ENCODE measurements around the gene MAML1.
A peak's percentile ranks its signal among the peaks of the same experiment; 100 is the strongest.
"Not testable (repeated sequence)": the region's sequence is repeated elsewhere in the genome, so short reads cannot be mapped to it uniquely, and the experiment has no call there.

The MAML1 gene, protein sequence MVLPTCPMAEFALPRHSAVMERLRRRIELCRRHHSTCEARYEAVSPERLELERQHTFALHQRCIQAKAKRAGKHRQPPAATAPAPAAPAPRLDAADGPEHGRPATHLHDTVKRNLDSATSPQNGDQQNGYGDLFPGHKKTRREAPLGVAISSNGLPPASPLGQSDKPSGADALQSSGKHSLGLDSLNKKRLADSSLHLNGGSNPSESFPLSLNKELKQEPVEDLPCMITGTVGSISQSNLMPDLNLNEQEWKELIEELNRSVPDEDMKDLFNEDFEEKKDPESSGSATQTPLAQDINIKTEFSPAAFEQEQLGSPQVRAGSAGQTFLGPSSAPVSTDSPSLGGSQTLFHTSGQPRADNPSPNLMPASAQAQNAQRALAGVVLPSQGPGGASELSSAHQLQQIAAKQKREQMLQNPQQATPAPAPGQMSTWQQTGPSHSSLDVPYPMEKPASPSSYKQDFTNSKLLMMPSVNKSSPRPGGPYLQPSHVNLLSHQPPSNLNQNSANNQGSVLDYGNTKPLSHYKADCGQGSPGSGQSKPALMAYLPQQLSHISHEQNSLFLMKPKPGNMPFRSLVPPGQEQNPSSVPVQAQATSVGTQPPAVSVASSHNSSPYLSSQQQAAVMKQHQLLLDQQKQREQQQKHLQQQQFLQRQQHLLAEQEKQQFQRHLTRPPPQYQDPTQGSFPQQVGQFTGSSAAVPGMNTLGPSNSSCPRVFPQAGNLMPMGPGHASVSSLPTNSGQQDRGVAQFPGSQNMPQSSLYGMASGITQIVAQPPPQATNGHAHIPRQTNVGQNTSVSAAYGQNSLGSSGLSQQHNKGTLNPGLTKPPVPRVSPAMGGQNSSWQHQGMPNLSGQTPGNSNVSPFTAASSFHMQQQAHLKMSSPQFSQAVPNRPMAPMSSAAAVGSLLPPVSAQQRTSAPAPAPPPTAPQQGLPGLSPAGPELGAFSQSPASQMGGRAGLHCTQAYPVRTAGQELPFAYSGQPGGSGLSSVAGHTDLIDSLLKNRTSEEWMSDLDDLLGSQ

DNA sequence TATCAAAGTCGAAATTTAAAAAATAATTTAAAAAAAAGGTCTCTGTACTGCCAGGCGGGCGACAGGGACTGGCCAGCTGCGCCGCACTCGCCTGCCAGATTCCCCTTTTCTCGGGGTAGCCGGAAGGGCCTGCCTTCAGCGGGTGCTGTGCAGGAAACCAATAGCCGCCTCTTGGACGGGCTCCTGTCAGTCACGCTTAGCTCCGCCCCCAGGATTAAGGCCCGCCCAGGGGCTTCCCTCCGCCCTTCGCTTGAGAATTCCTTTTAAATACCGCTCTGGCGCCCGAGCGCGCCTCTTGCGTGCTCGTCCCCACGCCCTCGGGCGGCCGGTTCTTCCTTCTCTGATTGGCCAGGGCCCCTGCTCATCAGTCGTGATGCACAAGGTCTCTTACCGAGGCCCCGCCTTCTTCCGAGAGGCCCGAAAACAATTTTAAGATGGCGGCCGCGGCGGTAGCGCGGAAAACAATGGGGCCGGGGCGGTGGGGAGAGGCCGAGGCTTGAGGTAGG lies at the start of gene MAML1:
TSS of gene MAML1 (plus strand) at position 411 of the 506 bp plus-strand sequence. CDS start 291 bp downstream, outside the sequence.
- DNase-seq, result peak; percentile 100

GRCh38 chr5:179689212-179689611 lies 43.4 kb upstream of the MAML1 start:
- not testable (repeated sequence) for DNase-seq

GRCh38 chr5:179694561-179694960 lies 38.1 kb upstream of the MAML1 start:
- no peak for DNase-seq

DNA sequence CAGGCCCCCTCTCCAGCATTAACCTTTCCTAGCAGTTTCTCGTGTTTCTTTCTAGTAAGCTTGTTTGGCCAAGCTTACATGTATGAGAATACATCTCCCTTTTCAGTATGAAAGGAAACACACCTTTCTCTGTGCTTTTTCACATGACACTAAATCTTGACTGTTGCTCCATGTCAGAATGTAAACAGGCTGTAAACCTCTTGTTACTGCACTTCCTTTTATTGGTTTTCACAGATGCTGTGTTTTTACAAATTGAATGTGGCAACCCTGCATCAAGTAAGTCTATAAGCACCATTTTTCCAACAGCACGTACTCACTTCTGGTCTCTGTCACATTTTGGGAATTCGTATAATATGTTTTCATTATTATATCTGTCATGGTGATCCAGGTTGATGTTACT lies 36.0 kb upstream of the MAML1 start:
- no peak for DNase-seq

GRCh38 chr5:179697108-179697507 lies 35.5 kb upstream of the MAML1 start:
- no peak for DNase-seq

GRCh38 chr5:179697543-179697942 lies 35.1 kb upstream of the MAML1 start:
- not testable (repeated sequence) for DNase-seq

GRCh38 chr5:179697993-179698934 lies 34.4 kb upstream of the MAML1 start:
- peak; percentile 100 for DNase-seq

- DNase-seq, result no peak
Measured at GRCh38 chr5:179698935-179699615, 33.5 kb upstream of the MAML1 start, which contains the start of gene CANX. Gene CANX, plus strand, starts transcription at chr5:179698967. Its CDS starts 6,715 bp downstream, at chr5:179705682.

- peak; percentile 67 for DNase-seq
Measured at GRCh38 chr5:179699616-179700237, 32.9 kb upstream of the MAML1 start.

DNA sequence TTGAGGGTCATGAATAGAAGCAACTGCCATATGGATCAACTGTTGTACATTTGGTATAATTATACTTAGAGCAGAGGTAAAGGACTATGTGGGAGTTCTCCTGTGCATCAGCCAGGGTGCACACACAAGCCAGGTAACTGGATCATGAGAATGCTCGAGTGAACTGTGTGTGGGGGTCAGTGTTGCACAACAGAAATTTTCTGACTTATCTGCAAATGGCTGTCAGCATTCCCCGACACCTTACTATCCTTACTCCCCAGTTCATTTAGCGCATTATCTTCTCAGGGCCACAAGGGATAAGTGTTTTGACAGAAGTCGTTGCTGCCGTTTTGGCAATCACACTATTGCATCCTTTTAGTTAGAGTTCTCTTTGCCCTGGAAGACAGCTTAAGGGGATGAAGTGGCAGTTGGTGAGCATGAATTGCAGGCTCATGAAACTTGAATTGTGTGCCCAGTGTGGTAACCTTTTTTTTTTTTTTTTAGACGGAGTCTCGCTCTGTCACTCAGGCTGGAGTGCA lies 32.2 kb upstream of the MAML1 start:
- DNase-seq, result peak; percentile 29

- no peak for DNase-seq
Measured at GRCh38 chr5:179716286-179716685, 16.3 kb upstream of the MAML1 start.

GRCh38 chr5:179720222-179720621 lies 12.4 kb upstream of the MAML1 start:
- DNase-seq, result no peak

DNA sequence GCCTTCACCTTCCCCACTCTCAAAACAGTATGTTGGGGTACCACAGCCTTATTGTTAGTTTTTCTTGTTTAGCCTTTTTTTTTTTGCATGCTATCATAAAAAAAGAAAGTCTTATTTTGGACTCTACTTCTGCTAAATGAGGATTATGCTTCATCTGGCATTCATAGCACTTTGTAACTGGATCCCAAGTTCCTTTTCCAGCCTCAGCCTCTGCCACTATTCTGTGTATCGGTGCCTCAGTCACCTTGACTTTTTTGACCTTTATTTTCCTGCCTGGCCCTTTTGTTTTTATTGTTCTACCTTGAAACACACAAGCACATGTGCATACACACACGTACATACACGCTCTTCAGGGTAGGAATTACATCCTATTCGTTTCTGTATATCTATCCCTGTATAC lies 8.5 kb upstream of the MAML1 start:
- DNase-seq, result no peak

DNA sequence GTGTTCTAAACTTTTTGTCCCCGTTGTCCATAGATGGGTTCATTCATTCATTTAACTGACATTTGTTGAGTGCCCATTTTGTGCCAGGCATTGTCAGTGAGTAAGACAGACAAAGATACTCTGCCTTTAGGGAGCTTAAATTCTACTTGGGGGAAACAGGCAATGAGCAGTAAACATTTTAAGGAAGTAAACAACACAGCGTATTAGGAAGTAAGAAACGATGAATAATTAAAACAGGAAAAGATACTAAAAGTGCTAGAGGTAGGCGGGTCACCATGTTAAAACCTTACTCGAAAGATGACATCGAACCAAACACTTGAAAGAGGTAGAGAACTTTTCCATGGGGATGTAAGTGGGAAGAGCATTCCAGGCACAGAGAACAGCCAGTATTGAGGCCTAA lies 5.5 kb upstream of the MAML1 start:
- no peak for DNase-seq

DNA sequence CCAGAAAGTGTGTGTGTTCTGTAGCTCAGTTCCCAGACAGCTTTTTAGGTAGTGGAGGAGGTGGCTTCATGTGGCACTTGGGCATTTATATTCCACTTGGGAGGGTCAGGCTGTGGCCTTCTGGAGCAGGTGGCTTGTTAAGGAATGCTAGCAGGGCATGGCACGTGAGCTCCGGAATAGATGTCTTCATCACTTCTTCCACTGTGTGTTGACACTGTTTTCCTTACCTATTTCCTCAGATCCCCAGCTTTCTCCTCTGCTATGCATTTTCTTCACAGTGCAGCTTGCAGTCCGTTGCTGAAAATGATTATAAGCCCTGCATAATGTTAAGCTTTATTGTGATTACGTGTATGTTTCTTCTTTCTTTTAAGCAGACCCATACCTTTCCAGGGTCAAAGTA lies 3.3 kb upstream of the MAML1 start:
- DNase-seq, result no peak

DNA sequence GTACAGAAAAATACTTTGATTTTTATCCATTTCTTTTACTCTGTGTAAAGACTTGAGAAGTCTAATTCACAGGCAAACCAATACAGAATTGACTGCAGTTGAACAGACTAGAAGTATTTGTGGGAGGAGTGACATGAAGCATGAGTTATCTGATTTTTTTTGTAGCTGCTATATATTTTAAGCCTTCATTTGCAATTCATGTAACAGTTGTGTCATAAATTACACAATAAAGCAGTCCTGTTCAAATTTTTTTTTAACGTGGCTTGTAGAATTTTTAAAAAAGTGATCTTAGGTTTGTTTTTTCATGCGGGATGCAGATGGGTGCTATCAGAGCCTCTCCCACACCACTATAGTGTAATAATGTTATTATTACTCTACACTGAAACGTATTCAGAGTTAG lies 2.9 kb upstream of the MAML1 start:
- no peak for DNase-seq

- no peak for DNase-seq
Measured at GRCh38 chr5:179730356-179730755, 2.3 kb upstream of the MAML1 start.

DNA sequence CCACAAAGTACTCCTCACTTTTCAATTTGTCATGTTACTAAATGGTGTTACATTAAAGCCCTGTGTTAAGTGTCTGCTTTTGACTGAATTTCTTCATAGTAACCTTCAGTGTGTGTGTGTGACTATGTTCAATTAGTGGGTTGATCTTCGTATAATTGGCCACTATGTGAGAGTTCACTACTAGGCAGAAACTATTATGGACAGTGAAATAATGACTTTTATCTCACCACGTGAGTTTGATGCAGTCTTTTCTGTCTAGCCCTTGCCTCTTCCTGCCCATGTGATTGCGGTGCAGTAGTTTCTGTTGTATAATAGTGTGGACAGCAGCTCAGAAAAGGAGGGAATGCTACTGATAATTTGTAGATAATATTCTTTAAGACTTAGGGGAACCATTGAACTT lies 1.8 kb upstream of the MAML1 start:
- DNase-seq, result no peak

DNA sequence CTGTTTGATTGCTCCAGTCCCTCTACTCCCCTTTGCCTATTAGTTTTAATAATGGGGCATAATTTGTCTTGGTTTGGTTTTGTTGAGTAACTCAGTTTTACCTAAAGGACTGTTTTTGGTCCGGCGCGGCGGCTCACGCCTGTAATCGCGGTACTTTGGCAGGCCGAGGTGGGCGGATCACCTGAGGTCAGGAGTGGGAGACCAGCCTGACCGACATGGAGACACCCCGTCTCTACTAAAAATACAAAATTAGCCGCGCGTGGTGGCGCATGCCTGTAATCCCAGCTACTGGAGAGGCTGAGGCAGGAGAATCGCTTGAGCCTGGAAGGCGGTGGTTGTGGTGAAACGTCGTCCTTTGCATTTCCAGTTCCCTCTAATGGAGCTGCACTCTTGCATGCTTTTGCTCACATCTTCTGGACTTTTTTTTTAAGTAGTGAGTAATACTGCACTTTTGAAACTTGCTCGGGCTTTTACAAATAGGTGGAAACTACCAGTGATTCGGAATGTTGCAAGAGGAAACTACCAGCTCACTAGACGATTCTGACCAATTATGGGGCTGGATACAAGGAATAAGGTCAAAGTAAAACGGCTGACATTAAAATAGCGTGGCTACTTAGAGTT lies 721 bp upstream of the MAML1 start:
- no peak for DNase-seq
